Peyer's patch (tissue), 4 donors: ENCODE measurements around the gene NOXA1. TPM values are rescaled to one million over a fixed set of nuclear protein-coding genes. Genes with fewer than 3 reads are reported as not detected.
"Not testable (repeated sequence)": the region's sequence is repeated elsewhere in the genome, so short reads cannot be mapped to it uniquely, and the experiment has no call there.

ENCODE experiments used
- DNase-seq, 3 donors: peaks; one replicate each; pipeline ENCODE4 v3.0.0-alpha.2; 2017 to 2019
- H3K27ac ChIP-seq, 4 donors: fragments of 200-600 bp; sonication (generic); one replicate each; pipeline ENCODE4 v1.5.1; 2016 to 2019
- H3K27me3 ChIP-seq, 2 donors: fragments of 200-600 bp; sonication (generic); one replicate each; pipeline ENCODE4 v1.5.1; 2019
- H3K36me3 ChIP-seq, 3 donors: fragments of 200-600 bp; sonication (generic); one replicate each; pipeline ENCODE4 v1.5.1; 2016 to 2019
- H3K4me1 ChIP-seq, 4 donors: fragments of 200-600 bp; sonication (generic); one replicate each; pipeline ENCODE4 v1.5.1; 2016 to 2019
- H3K4me3 ChIP-seq, 4 donors: fragments of 200-600 bp; sonication (generic); 1 replicate in 3 of 4; 2 replicates in 1 of 4; pipeline ENCODE4 v1.5.1; 2016 to 2019; ENCODE audit warnings: mild to moderate bottlenecking in 1 of 4
- H3K9me3 ChIP-seq, 4 donors: fragments of 200-600 bp; sonication (generic); one replicate each; pipeline ENCODE4 v1.5.1; 2016 to 2019; ENCODE audit warnings: mild to moderate bottlenecking in 1 of 4
- POLR2A ChIP-seq, 2 donors: fragments of 450-650 bp; IDR thresholded peaks; one replicate each; pipeline ENCODE4 v1.5.1; 2017; ENCODE audit warnings: antibody characterized with exemption in 2 of 2, mild to moderate bottlenecking in 2 of 2, moderate library complexity in 2 of 2
- total RNA-seq, 4 donors: library from RNA; depleted of rRNA; stranded (reverse); fragments of >200 nt; gene quantifications; one replicate each; pipeline ENCODE4 v1.1.0, GENCODE V29; 2016
- TF ChIP-seq, protein P1 (sequence below), 6 experiments: fragments of 450-650 bp in 4 of 6; fragments of 200-600 bp in 2 of 6; sonication (generic) in 1 of 6; IDR thresholded peaks; one replicate each; pipeline ENCODE4 v1.5.1; 2017 to 2019; ENCODE audit warnings: antibody characterized with exemption in 6 of 6, mild to moderate bottlenecking in 3 of 6, moderate library complexity in 1 of 6

The NOXA1 gene
- total RNA-seq, 4 donors from 2014 or later: 28.2 to 37.3 (median 33.2) TPM

GRCh38 chr9:137465000-137465719, 42.0 kb downstream of the NOXA1 start:
- H3K36me3 ChIP-seq: no peaks in the 10 kb centered on the region

DNA sequence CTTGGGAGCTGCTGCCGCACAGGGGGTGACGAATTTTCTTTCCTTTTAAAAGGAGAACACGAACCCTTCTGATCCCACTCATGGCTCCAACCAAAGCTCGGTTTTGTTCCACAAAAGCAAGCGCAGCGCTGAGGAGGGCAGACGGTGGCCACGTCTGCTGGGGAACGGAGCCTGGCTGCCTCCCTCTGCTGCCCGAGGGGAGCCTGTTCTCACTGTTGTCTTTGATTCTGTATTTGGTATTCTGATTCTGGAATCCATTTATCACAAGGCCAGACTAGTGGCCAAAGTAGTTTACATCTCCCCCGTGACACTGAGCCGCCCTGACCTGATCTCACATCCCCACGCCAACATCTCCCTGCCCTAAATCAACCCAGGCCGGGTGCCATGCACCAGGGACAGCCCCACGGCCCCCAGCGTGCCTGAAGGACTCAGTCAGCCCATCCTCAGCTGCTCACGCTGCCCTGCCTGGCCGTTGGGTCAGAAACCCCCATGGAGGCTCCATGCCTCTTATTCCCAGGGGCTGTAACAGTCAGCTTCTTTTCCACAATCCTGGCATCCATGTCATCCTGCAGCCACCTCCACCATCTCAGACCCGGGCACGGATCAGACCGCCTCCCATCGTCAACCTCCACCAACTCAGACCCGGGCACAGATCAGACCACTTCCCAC, 42.7 kb downstream of the NOXA1 start:
- DNase-seq: peak in 1 of 3 donors; percentile 41
- no peaks in the 10 kb centered on the region for H3K9me3 ChIP-seq
- no peaks in the 10 kb centered on the region for H3K36me3 ChIP-seq
- H3K4me1 ChIP-seq: peaks cover 0 to 13% (median 7%) of the 10 kb centered on the region in 4 donors
- no peak overlapping the region for H3K4me3 ChIP-seq
- TF ChIP-seq POLR2A (IDR thresholded peaks at IDR 0.05): no peak
- TF ChIP-seq, protein P1, sequence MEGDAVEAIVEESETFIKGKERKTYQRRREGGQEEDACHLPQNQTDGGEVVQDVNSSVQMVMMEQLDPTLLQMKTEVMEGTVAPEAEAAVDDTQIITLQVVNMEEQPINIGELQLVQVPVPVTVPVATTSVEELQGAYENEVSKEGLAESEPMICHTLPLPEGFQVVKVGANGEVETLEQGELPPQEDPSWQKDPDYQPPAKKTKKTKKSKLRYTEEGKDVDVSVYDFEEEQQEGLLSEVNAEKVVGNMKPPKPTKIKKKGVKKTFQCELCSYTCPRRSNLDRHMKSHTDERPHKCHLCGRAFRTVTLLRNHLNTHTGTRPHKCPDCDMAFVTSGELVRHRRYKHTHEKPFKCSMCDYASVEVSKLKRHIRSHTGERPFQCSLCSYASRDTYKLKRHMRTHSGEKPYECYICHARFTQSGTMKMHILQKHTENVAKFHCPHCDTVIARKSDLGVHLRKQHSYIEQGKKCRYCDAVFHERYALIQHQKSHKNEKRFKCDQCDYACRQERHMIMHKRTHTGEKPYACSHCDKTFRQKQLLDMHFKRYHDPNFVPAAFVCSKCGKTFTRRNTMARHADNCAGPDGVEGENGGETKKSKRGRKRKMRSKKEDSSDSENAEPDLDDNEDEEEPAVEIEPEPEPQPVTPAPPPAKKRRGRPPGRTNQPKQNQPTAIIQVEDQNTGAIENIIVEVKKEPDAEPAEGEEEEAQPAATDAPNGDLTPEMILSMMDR (IDR thresholded peaks at IDR 0.05): no peak
- no peak overlapping the region for H3K27ac ChIP-seq
- no peaks in the 10 kb centered on the region for H3K27me3 ChIP-seq

More at GRCh38 chr9:137465000-137465719, 42.0 kb downstream of the NOXA1 start:
- Histone ChIP-seq H3K9me3 (no peaks in the 10 kb centered on the region), H3K27ac (no peak overlapping the region), H3K4me3 (no peak overlapping the region), H3K27me3 (no peaks in the 10 kb centered on the region), H3K4me1 (peaks cover 0 to 13% (median 8%) of the 10 kb centered on the region in 4 donors)
- peak in 1 of 3 donors; percentile 34 for DNase-seq
- TF ChIP-seq POLR2A (IDR thresholded peaks at IDR 0.05): no peak
- TF ChIP-seq, protein P1 (IDR thresholded peaks at IDR 0.05): no peak

DNA sequence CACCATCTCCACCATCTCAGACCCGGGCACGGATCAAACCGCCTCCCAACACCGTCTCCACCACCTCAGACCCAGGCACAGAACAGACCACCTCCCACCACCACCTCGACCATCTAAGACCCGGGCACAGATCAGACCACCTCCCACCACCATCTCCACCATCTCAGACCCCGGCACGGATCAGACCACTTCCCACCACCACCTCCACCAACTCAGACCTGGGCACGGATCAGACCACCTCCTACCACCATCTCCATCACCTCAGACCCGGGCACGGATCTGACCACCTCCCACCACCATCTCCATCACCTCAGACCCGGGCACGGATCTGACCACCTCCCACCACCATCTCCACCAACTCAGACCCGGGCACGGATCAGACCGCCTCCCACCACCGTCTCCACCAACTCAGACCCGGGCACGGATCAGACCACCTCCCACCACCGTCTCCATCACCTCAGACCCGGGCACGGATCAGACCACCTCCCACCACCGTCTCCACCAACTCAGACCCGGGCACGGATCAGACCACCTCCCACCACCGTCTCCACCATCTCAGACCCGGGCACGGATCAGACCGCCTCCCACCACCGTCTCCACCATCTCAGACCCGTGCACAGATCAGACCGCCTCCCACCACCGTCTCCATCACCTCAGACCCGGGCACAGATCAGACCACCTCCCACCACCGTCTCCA, 43.3 kb downstream of the NOXA1 start:
- H3K27me3 ChIP-seq, H3K36me3 ChIP-seq, DNase-seq, H3K4me3 ChIP-seq, H3K27ac ChIP-seq, H3K4me1 ChIP-seq, H3K9me3 ChIP-seq: not testable (repeated sequence)

GRCh38 chr9:137467161-137467581, 44.0 kb downstream of the NOXA1 start:
- Histone ChIP-seq H3K9me3 (no peaks in the 10 kb centered on the region), H3K27ac (no peak overlapping the region), H3K27me3 (no peaks in the 10 kb centered on the region), H3K4me3 (no peak overlapping the region), H3K36me3 (no peaks in the 10 kb centered on the region), H3K4me1 (peaks cover 0 to 4% (median 1%) of the 10 kb centered on the region in 4 donors)
- peak in 1 of 3 donors; percentile 32 for DNase-seq
- TF ChIP-seq POLR2A (IDR thresholded peaks at IDR 0.05): no peak
- TF ChIP-seq, protein P1 (IDR thresholded peaks at IDR 0.05): no peak

DNA sequence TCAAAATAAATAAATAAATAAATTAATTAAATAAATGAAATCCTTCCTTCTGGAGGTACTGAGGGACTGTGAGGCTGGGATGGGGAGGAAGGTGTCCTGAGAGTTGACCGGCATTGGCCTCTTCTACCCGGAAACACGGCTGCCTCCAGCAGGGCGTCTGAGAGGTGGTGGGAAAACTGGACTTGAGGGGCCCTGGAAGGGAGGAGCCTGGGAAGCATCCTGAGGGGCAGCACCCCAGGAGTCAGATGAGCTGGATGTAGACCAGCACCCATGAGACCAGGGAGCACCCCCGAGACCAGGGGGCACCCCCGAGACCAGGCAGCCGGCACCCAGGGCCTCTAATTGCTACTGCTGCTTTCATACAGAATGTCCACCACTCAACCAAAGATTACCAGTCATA, 44.7 kb downstream of the NOXA1 start:
- Histone ChIP-seq H3K4me1 (no peaks in the 10 kb centered on the region), H3K36me3 (no peaks in the 10 kb centered on the region), H3K27me3 (no peaks in the 10 kb centered on the region), H3K9me3 (no peaks in the 10 kb centered on the region), H3K27ac (no peak overlapping the region), H3K4me3 (no peak overlapping the region)
- peak in 1 of 3 donors; percentile 34 for DNase-seq
- TF ChIP-seq, protein P1 (IDR thresholded peaks at IDR 0.05): no peak
- TF ChIP-seq POLR2A (IDR thresholded peaks at IDR 0.05): no peak

DNA sequence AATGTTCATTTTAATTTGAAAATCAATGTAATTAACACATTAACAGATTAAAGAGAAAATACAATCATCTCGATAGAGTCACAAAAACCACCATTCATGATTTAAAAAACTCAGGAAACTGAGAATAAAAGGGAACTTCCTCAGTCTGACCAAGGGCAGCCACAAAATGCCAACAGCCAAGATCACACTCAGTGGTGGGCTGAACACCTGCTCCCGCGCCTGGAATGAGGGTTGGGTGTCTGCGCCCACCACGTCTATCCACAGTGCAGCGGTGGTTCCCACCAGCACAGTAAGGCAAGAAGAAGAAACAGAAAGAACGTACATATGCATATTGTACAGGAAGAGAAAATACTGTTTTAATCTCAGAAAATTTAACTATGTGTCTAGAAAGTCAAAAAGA, 47.6 kb downstream of the NOXA1 start:
- Histone ChIP-seq H3K27ac (no peak overlapping the region), H3K4me3 (no peak overlapping the region), H3K4me1 (no peaks in the 10 kb centered on the region), H3K9me3 (peaks cover 0 to 8% (median 3%) of the 10 kb centered on the region in 4 donors), H3K36me3 (no peaks in the 10 kb centered on the region), H3K27me3 (no peaks in the 10 kb centered on the region)
- DNase-seq: no peak
- TF ChIP-seq, protein P1 (IDR thresholded peaks at IDR 0.05): no peak
- no peak for TF ChIP-seq POLR2A (IDR thresholded peaks at IDR 0.05)
